Esophagus squamous epithelium (tissue), 5 donors: ENCODE results near the gene EMILIN2. TPM values are rescaled to one million over a fixed set of nuclear protein-coding genes. Genes with fewer than 3 reads are reported as not detected.

ENCODE experiments used
- DNase-seq: peaks from one replicate; lab custom pipeline; 2025; lab: John Stamatoyannopoulos, UW
- H3K27ac ChIP-seq, 4 donors: fragments of 200-600 bp; sonication (generic); one replicate each; pipeline ENCODE4 v1.5.1; 2016 to 2019; ENCODE audit warnings: mild to moderate bottlenecking in 1 of 4
- H3K27me3 ChIP-seq, 4 donors: fragments of 200-600 bp; sonication (generic); 1 replicate in 3 of 4; 2 replicates in 1 of 4; pipeline versions ENCODE4 v1.5.1 to v1.6.0; 2017 to 2021; ENCODE audit warnings: antibody characterized with exemption in 1 of 4
- H3K36me3 ChIP-seq, 3 donors: fragments of 200-600 bp; sonication (generic); one replicate each; pipeline ENCODE4 v1.5.1; 2016 to 2019
- H3K4me1 ChIP-seq, 3 donors: fragments of 200-600 bp; sonication (generic); one replicate each; pipeline ENCODE4 v1.5.1; 2017 to 2019
- H3K4me3 ChIP-seq, 4 donors: fragments of 200-600 bp; sonication (generic); 1 replicate in 3 of 4; 2 replicates in 1 of 4; pipeline ENCODE4 v1.5.1; 2016 to 2019; ENCODE audit warnings: mild to moderate bottlenecking in 2 of 4, moderate library complexity in 1 of 4
- H3K9me3 ChIP-seq, 3 donors: fragments of 200-600 bp; sonication (generic); one replicate each; pipeline ENCODE4 v1.5.1; 2016 to 2019
- CTCF ChIP-seq, 6 experiments: fragments of 450-650 bp in 4 of 6; fragments of 200-600 bp in 2 of 6; sonication (generic) in 2 of 6; IDR thresholded peaks; one replicate each; pipeline ENCODE4 v1.5.1; 2016 to 2019; ENCODE audit warnings: antibody characterized with exemption in 6 of 6, mild to moderate bottlenecking in 4 of 6, moderate library complexity in 4 of 6
- POLR2A ChIP-seq, 4 donors: fragments of 450-650 bp; IDR thresholded peaks; one replicate each; pipeline ENCODE4 v1.6.1; 2017; ENCODE audit warnings: antibody characterized with exemption in 4 of 4, mild to moderate bottlenecking in 4 of 4, moderate library complexity in 3 of 4
- WGBS, 2 donors: methylation state at CpG; one replicate each; pipeline ENCODE4 v1.1.5; 2018; 5-methylcytosine and 5-hydroxymethylcytosine counted together
- intact Hi-C: fragments of 100-400 bp; cut with DNase I; formaldehyde crosslinking; loops from one replicate; pipeline ENCODE4 v1.15.0; 2022
- total RNA-seq, 4 donors: library from RNA; depleted of rRNA; stranded (reverse); fragments of >200 nt; gene quantifications; one replicate each; pipeline ENCODE4 v1.1.0, GENCODE V29; 2016
- donor health status: DM: yes; HTN: yes; CAD: no.

Gene EMILIN2
- total RNA-seq, 4 donors from 2014 or later = 3.2 to 11.1 (median 5.5) TPM

- no peaks in the 10 kb centered on the region for H3K27me3 ChIP-seq
- H3K4me3 ChIP-seq = no peak overlapping the region
- DNase-seq = no peak
- intact Hi-C loops = no loop called here
- no peak for TF ChIP-seq POLR2A (IDR thresholded peaks at IDR 0.05)
- no peaks in the 10 kb centered on the region for H3K9me3 ChIP-seq
- H3K27ac ChIP-seq = no peak overlapping the region
- H3K36me3 ChIP-seq = no peaks in the 10 kb centered on the region
- H3K4me1 ChIP-seq = no peaks in the 10 kb centered on the region
- 77 to 81% methylated on average over 19 of the region's 20 CpGs for WGBS, 2 donors
These were observed 45.0 kb downstream of the EMILIN2 start for GRCh38 chr18:2891526-2892431.

- no peak for DNase-seq
- H3K27me3 ChIP-seq = no peaks in the 10 kb centered on the region
- H3K4me1 ChIP-seq = peaks cover 0 to 3% (median 0%) of the 10 kb centered on the region in 3 donors
- no peaks in the 10 kb centered on the region for H3K9me3 ChIP-seq
- 69 to 74% methylated on average over 4 of the region's 4 CpGs for WGBS, 2 donors
- no peak overlapping the region for H3K4me3 ChIP-seq
- H3K27ac ChIP-seq = no peak overlapping the region
- TF ChIP-seq CTCF (IDR thresholded peaks at IDR 0.05) = no peak
- no peak for TF ChIP-seq POLR2A (IDR thresholded peaks at IDR 0.05)
- intact Hi-C loops = no loop called here
- H3K36me3 ChIP-seq = no peaks in the 10 kb centered on the region
These were observed 46.2 kb downstream of the EMILIN2 start for GRCh38 chr18:2893056-2893455.

- Histone ChIP-seq H3K27me3 (no peaks in the 10 kb centered on the region), H3K9me3 (no peaks in the 10 kb centered on the region), H3K27ac (no peak overlapping the region), H3K36me3 (no peaks in the 10 kb centered on the region), H3K4me1 (peaks cover 0 to 5% (median 0%) of the 10 kb centered on the region in 3 donors), H3K4me3 (no peak overlapping the region)
- DNase-seq = no peak
- TF ChIP-seq POLR2A (IDR thresholded peaks at IDR 0.05) (no peak), CTCF (IDR thresholded peaks at IDR 0.05) (no peak)
- intact Hi-C loops = no loop called here
- 87 to 99% methylated on average over 4 to 5 of the region's 5 CpGs for WGBS, 2 donors
These were observed 46.9 kb downstream of the EMILIN2 start for GRCh38 chr18:2893676-2894075.

GRCh38 chr18:2894131-2894840 is 47.5 kb downstream of the EMILIN2 start:
- no peak overlapping the region for H3K27ac ChIP-seq
- no peaks in the 10 kb centered on the region for H3K9me3 ChIP-seq
- no peaks in the 10 kb centered on the region for H3K27me3 ChIP-seq
- TF ChIP-seq POLR2A (IDR thresholded peaks at IDR 0.05) (no peak), CTCF (IDR thresholded peaks at IDR 0.05) (no peak)
- DNase-seq = no peak
- intact Hi-C loops = no loop called here
- 81 to 85% methylated on average over 7 to 8 of the region's 11 CpGs for WGBS, 2 donors
- no peak overlapping the region for H3K4me3 ChIP-seq
- peaks cover 0 to 5% (median 0%) of the 10 kb centered on the region in 3 donors for H3K4me1 ChIP-seq
- H3K36me3 ChIP-seq = no peaks in the 10 kb centered on the region

- Histone ChIP-seq H3K4me3 (no peak overlapping the region), H3K27me3 (no peaks in the 10 kb centered on the region), H3K4me1 (peaks cover 0 to 5% (median 0%) of the 10 kb centered on the region in 3 donors), H3K9me3 (no peaks in the 10 kb centered on the region), H3K36me3 (no peaks in the 10 kb centered on the region), H3K27ac (no peak overlapping the region)
- DNase-seq = no peak
- WGBS, 2 donors = 71 to 74% methylated on average over 2 of the region's 2 CpGs
- intact Hi-C loops = no loop called here
- TF ChIP-seq POLR2A (IDR thresholded peaks at IDR 0.05) = no peak
- TF ChIP-seq CTCF (IDR thresholded peaks at IDR 0.05) = no peak
These were observed 48.1 kb downstream of the EMILIN2 start for GRCh38 chr18:2894841-2895370.
